Coronary artery (tissue), 2 donors: Measurements from ENCODE around the gene SLC2A1.

Source experiments
- DNase-seq: peaks from one replicate; pipeline ENCODE4 v3.0.0-alpha.2; 2017; ENCODE audit warnings: low spot score
- H3K27ac ChIP-seq, 2 donors: fragments of 200-600 bp; sonication (generic); one replicate each; pipeline ENCODE4 v1.5.1; 2016 to 2019
- H3K4me3 ChIP-seq: fragments of 200-600 bp; sonication (generic); 2 replicates; pipeline ENCODE4 v1.5.1; 2016; ENCODE audit warnings: mild to moderate bottlenecking, moderate library complexity
- TF ChIP-seq, protein P1 (sequence below): fragments of 200-600 bp; sonication (generic); IDR thresholded peaks from one replicate; pipeline ENCODE4 v1.5.1; 2019; ENCODE audit warnings: antibody characterized with exemption

Gene SLC2A1

DNA sequence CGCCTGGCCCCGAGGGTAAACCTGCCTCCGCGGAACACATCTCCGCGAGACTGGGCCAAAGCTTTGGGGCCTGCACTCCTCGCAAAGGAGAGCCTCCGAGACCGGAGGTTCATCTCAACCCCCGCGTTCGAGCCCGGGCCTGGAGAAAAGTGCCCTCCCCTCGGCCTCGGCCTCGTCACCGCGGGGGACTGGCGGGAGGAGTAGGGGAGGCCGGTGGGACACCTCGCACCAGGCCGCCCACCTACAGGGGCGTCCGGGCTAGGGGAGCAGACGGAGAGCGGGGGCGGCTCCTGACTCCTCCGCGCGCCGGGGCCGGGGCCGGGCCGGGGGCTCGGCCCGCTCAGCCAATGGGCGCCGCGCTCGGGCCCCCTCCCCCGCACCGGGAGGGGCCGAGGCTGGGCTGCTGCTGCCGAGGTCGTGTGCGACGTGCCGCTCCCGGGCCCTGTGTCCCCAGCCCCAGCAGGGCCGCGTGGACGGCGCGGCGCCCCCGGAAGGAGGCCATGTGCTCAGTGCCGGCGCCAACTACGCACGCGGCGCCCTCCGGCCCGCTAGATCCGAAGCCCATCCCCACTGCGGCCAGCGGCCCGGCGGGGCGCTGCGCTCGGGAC, 684 bp downstream of the SLC2A1 start:
- H3K27ac ChIP-seq: peak overlapping the region; percentile 73 to 91
- TF ChIP-seq, protein P1, sequence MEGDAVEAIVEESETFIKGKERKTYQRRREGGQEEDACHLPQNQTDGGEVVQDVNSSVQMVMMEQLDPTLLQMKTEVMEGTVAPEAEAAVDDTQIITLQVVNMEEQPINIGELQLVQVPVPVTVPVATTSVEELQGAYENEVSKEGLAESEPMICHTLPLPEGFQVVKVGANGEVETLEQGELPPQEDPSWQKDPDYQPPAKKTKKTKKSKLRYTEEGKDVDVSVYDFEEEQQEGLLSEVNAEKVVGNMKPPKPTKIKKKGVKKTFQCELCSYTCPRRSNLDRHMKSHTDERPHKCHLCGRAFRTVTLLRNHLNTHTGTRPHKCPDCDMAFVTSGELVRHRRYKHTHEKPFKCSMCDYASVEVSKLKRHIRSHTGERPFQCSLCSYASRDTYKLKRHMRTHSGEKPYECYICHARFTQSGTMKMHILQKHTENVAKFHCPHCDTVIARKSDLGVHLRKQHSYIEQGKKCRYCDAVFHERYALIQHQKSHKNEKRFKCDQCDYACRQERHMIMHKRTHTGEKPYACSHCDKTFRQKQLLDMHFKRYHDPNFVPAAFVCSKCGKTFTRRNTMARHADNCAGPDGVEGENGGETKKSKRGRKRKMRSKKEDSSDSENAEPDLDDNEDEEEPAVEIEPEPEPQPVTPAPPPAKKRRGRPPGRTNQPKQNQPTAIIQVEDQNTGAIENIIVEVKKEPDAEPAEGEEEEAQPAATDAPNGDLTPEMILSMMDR: no peak
- DNase-seq: no peak
- H3K4me3 ChIP-seq: peak overlapping the region; percentile 87

DNA sequence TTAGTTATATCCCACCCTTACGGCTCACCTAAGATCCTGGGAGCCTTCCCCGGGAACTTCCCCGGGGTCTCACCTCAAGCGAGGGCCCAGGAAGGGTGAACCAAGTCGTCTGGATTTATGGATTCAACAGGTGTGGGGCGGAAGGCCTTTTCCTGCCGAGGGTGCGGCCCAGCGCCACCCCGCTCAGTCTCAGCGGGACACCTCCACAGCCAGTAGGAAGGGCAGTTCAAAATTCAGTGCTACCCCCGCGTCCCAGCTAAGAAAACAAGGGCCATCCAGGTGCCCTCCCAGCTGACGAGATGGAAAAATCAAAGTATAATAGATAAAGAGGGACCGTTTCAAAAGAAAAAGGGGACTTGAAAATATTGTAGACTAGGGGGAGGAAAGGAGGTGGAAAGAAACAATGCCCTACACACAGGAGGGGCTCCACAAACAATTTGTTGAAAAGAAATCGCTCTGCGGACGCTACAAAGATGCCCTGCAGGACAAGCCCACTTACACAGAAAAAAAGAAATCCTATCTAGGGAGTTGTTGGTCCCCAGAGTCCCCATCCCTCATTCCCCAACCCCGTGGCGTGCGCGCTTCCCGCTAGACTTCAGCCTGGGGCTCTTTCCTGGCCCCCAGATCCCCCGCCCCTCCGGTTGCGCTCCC, 1.3 kb downstream of the SLC2A1 start:
- H3K4me3 ChIP-seq: peak overlapping the region; percentile 87
- H3K27ac ChIP-seq: peak overlapping the region; percentile 73 to 91
- DNase-seq: no peak
- TF ChIP-seq, protein P1: no peak

DNA sequence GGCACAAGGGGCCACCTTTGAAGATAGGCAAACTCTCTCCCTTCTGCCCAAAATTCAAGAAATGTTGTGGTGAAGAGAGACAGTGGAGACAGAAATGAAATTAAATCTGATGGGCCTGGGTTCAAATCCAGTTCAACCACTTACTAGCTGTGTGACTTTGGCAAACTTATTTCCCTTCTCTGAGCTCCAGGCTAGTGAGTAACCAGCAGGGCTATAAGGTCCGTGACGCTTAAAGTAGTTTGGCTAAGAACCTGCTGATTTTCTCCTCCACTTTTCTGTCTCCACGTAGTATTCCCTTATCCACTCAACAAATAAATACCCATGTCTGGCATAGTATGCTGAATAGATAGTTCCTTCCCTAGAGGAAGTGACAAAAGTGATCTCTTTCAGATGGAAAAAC, 1.9 kb downstream of the SLC2A1 start:
- H3K4me3 ChIP-seq: peak overlapping the region; percentile 87
- no peak for DNase-seq
- TF ChIP-seq, protein P1: no peak
- peak overlapping the region in 1 of 2 donors; percentile 27 for H3K27ac ChIP-seq

DNA sequence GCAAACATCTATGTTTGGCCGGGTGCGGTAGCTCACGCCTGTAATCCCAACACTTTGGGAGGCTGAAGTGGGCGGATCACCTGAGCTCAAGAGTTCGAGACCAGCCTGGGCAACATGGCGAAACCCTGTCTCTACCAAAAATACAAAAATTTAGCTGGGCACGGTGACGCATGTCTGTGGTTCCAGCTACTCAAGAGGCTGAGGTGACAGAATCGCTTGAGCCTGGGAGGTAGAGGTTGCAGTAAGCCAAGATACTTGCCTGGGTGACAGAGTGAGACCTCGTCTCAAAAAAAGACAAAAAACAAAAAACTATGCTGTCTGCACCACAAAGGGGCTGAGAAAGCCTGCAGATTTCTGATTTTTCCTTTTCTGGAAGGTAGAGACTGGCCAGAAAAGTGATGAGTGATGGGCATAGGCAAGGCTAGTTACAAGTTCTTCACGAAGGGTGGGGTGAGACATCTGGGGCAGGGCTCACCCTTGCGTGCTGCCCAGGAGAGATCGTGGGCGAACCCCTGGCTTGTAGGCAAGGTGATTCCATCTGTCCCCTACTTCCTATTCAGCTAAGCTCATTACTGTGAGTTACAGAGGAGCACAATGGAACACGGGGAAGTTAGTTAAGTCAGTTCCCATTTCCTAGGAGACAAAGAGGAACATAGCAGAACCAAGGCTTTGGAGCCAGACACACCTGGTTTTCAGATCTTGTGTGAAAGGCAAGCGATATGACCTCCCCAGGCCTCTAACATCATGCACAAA, 3.2 kb downstream of the SLC2A1 start:
- H3K4me3 ChIP-seq: no peak overlapping the region
- DNase-seq: no peak

DNA sequence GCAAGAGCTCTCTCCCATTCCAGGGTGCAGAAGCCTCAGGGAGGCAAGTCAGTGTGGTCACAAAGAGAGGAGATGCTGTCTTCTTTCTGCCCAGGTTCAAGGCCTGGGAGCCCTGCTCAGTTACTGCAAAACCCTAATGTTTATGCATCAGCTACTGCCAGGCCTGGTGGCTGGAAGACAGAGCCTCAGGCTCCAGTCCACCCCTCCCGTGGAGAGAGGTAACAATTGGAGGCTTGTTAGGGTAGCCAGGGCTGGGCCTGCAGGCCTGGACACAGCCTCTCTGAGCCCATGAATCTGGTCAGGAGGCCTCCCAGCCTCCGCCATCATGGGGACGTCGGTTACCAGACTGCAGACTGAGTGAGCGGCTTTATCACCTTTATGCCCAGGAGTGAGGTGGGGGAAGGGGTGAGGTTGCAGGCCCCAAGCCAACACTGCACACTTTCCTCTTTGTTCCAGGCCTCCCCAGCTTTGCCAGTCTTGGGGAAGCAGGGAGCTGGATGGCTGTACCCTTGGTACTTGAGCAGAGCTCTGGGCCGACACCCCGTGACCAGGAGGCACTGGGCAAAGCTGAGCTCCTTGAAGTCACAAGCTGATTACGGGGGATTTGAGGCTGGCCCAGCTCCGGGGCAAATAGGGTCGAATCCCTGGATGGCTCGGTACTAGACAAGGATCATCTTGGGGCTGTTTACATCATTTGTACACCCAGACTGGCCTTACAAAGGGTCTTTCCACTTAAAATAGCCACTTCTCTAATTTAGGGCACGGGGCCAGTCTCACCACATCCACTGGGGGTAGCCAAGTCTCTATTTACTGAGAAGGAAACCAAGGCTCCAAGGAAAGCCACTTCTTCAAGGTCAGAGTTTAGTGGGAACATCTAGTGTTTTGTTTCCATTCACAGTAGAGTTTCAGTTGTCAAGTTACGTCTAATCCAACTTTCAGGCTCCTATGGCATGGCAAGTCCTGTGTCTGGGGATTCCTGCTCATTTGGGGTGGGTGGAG, 5.2 kb downstream of the SLC2A1 start:
- Histone ChIP-seq H3K4me3 (no peak overlapping the region), H3K27ac (no peak overlapping the region)
- TF ChIP-seq, protein P1: no peak
- no peak for DNase-seq

More for the DNA sequence above, 3.2 kb downstream of the SLC2A1 start:
- TF ChIP-seq, protein P1: no peak
- no peak overlapping the region for H3K27ac ChIP-seq

DNA sequence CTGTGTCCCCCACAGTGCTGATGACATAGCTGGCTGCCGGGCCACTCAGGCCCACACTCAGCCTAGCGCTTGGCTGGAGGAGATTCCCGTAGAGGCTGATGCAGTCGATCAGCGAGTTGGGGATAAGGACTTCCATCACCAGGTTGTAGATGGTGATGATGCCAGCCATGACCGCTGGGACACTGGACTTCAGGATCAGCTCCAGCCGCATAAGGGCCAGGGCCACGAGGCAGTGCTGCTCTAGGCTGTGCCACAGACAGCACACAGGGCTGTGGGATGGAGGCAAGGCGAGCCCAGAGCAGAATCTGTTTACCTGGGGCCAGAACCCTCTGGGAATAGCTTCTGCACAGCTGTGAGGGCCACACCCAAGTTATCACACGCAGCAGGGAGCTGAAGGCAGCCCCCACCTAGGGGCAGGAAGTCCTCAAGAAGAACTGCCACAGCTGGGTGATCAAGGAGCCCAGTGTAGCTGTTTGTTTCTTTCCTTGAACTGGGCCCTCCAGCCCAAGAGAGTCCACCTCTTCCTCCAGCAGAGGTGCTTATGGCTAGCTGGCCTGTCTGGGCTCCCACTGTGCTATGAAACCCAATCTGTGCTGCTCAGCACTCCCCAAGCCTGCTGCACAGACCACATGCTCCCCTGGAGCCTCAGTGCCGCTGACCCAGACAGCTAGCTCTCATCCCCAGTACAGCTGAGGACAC, 6.2 kb downstream of the SLC2A1 start:
- TF ChIP-seq, protein P1: no peak
- no peak overlapping the region for H3K4me3 ChIP-seq
- no peak overlapping the region for H3K27ac ChIP-seq
- no peak for DNase-seq
